ENCODE data around the gene TMEM121. TPM values are rescaled to one million over a fixed set of nuclear protein-coding genes. Genes with fewer than 3 reads are reported as not detected.
A peak's percentile ranks its signal among the peaks of the same experiment; 100 is the strongest.

Gene TMEM121
- polyA plus RNA-seq, 1 of the 3 experiments (the other 2 are of a cell fraction): 9.1 TPM

DNA sequence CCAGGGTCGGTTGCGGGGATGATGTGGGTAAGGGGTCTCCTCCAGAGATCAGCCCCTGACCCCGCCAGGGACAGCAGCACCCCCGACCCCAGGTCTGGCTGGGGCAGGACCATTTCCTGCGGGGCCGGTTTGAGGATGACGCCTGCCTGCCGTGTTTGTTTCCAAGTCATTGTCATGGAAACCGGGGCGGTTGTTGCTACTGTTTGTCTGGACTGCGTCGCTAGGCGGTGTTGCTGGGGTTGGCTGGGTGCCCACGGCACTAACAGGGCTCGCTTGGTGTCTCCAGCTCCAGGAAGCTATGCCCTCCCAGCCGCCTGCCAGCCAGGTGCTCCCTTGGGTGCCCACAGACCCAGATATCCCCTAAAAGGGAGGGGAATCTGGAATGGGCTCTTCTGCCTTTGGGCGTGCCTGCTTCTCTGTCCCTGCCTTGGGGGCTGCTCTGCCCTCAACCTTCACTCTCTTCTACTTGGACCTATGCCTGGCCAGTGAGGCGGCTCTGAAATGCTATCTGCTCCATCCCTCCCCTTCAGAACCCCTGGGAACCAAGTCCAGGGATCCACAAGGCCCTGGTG lies 44.4 kb upstream of the TMEM121 start:
- peaks cover 27% of the 10 kb centered on the region for H3F3A ChIP-seq (replicated peaks; ENCODE audit: insufficient read depth)
- H3K27ac ChIP-seq (ENCODE audit: low read depth in 2 of 2, low read length in 1 of 2): peak overlapping the region; percentile 98 to 100
- H3K36me3 ChIP-seq (replicated peaks in 1 of 2; ENCODE audit: control insufficient read depth in 1 of 2, insufficient read depth in 2 of 2, low read length in 1 of 2): peaks cover 0 to 2% of the 10 kb centered on the region in 2 experiments
- 0% methylated on average over 1 of the region's 18 CpGs for WGBS (ENCODE audit: low lambda C conversion rate)
- H3K9me2 ChIP-seq: no peaks in the 10 kb centered on the region
- peaks cover 36 to 76% of the 10 kb centered on the region in 2 experiments; a peak in 3 of 4 replicates for H3K4me1 ChIP-seq (ENCODE audit: control insufficient read depth in 1 of 2, insufficient read depth in 2 of 2, low read depth in 1 of 2, low read length in 1 of 2)
- H2AFZ ChIP-seq (ENCODE audit: low read depth): no peak overlapping the region
- H3K9ac ChIP-seq: peak overlapping the region; percentile 92
- H4K20me1 ChIP-seq (ENCODE audit: insufficient read depth): peaks cover 4% of the 10 kb centered on the region; the same call in 1 of the 2 replicates
- peak overlapping the region in 1 of 2 experiments; percentile 30; a peak in 2 of 4 replicates for H3K4me3 ChIP-seq (ENCODE audit: low read depth in 2 of 2, low read length in 1 of 2)
- H3K9me3 ChIP-seq: no peaks in the 10 kb centered on the region
- POLR2A ChIA-PET: interaction anchor here (1.0 to 2.3 kb wide), 3 partner anchors 8 to 30 kb away, joined by 3 to 14 read pairs (median 5); no protein-coding TSS in a partner anchor
- peaks cover 10% of the 10 kb centered on the region for H3K79me2 ChIP-seq (ENCODE audit: insufficient read depth)
- H3K27me3 ChIP-seq (ENCODE audit: insufficient read depth): no peaks in the 10 kb centered on the region
- CTCF ChIA-PET: interaction anchor here (0.6 to 7.2 kb wide), 20 partner anchors 8 to 318 kb away, joined by 3 to 137 read pairs (median 9); partner anchors contain the start of genes TEDC1 and TMEM121
- DNase-seq: peak; percentile 90
- H3K4me2 ChIP-seq: peak overlapping the region; percentile 82
- TF ChIP-seq CHD2 (IDR thresholded peaks at IDR 0.05; ENCODE audit: low read length, partially characterized antibody): no peak
- peak; percentile 15; the same call in 1 of the 2 replicates for TF ChIP-seq TCF12 (IDR thresholded peaks at IDR 0.05)
- no peak for TF ChIP-seq MEF2A (IDR thresholded peaks at IDR 0.05; ENCODE audit: borderline replicate concordance, low read depth)
- TF ChIP-seq TEAD4 (IDR thresholded peaks at IDR 0.05; ENCODE audit: borderline replicate concordance, insufficient read depth): no peak
- no peak for TF ChIP-seq SMC3 (IDR thresholded peaks at IDR 0.05; ENCODE audit: low read depth, low read length)
- no peak for TF ChIP-seq RCOR1 (IDR thresholded peaks at IDR 0.05; ENCODE audit: low read length)
- TF ChIP-seq GATA2 (CRISPR knock-in tag; IDR thresholded peaks at IDR 0.05): no peak
- no peak for TF ChIP-seq FOSL2 (IDR thresholded peaks at IDR 0.05; ENCODE audit: borderline replicate concordance, low read depth)
- no peak for TF ChIP-seq TAF1 (IDR thresholded peaks at IDR 0.05; ENCODE audit: borderline replicate concordance, low read depth, low read length)
- no peak for TF ChIP-seq YY1 (IDR thresholded peaks at IDR 0.05; ENCODE audit: low read depth)
- TF ChIP-seq POLR2AphosphoS5 (IDR thresholded peaks at IDR 0.05; ENCODE audit: low read depth, low read length): no peak
- TF ChIP-seq, protein P1, sequence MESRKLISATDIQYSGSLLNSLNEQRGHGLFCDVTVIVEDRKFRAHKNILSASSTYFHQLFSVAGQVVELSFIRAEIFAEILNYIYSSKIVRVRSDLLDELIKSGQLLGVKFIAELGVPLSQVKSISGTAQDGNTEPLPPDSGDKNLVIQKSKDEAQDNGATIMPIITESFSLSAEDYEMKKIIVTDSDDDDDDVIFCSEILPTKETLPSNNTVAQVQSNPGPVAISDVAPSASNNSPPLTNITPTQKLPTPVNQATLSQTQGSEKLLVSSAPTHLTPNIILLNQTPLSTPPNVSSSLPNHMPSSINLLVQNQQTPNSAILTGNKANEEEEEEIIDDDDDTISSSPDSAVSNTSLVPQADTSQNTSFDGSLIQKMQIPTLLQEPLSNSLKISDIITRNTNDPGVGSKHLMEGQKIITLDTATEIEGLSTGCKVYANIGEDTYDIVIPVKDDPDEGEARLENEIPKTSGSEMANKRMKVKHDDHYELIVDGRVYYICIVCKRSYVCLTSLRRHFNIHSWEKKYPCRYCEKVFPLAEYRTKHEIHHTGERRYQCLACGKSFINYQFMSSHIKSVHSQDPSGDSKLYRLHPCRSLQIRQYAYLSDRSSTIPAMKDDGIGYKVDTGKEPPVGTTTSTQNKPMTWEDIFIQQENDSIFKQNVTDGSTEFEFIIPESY (IDR thresholded peaks at IDR 0.05; ENCODE audit: borderline replicate concordance, low read depth): no peak
- TF ChIP-seq, protein P2, sequence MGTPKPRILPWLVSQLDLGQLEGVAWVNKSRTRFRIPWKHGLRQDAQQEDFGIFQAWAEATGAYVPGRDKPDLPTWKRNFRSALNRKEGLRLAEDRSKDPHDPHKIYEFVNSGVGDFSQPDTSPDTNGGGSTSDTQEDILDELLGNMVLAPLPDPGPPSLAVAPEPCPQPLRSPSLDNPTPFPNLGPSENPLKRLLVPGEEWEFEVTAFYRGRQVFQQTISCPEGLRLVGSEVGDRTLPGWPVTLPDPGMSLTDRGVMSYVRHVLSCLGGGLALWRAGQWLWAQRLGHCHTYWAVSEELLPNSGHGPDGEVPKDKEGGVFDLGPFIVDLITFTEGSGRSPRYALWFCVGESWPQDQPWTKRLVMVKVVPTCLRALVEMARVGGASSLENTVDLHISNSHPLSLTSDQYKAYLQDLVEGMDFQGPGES (IDR thresholded peaks at IDR 0.05; ENCODE audit: low read depth, low read length): no peak
- peak; percentile 92 for TF ChIP-seq NFIC (IDR thresholded peaks at IDR 0.05; ENCODE audit: borderline replicate concordance)
- TF ChIP-seq, protein P3, sequence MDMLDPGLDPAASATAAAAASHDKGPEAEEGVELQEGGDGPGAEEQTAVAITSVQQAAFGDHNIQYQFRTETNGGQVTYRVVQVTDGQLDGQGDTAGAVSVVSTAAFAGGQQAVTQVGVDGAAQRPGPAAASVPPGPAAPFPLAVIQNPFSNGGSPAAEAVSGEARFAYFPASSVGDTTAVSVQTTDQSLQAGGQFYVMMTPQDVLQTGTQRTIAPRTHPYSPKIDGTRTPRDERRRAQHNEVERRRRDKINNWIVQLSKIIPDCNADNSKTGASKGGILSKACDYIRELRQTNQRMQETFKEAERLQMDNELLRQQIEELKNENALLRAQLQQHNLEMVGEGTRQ (IDR thresholded peaks at IDR 0.05; ENCODE audit: borderline replicate concordance, low read depth, low read length): no peak
- TF ChIP-seq, protein P4, sequence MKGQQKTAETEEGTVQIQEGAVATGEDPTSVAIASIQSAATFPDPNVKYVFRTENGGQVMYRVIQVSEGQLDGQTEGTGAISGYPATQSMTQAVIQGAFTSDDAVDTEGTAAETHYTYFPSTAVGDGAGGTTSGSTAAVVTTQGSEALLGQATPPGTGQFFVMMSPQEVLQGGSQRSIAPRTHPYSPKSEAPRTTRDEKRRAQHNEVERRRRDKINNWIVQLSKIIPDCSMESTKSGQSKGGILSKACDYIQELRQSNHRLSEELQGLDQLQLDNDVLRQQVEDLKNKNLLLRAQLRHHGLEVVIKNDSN (IDR thresholded peaks at IDR 0.05; ENCODE audit: borderline replicate concordance, low read depth): no peak
- no peak for TF ChIP-seq EZH2phosphoT487 (IDR thresholded peaks at IDR 0.05; ENCODE audit: borderline replicate concordance, low read depth)
- peak; percentile 77; the same call in 1 of the 2 replicates for TF ChIP-seq FOXJ3 (CRISPR knock-in tag; IDR thresholded peaks at IDR 0.05)
- peak; percentile 87 for TF ChIP-seq MXI1 (IDR thresholded peaks at IDR 0.05; ENCODE audit: low read depth, low read length)
- TF ChIP-seq RFX5 (IDR thresholded peaks at IDR 0.05; ENCODE audit: low read length): no peak; the same call in 1 of the 2 replicates
- TF ChIP-seq FOXM1 (IDR thresholded peaks at IDR 0.05; ENCODE audit: low read depth): no peak
- no peak for TF ChIP-seq JUND (IDR thresholded peaks at IDR 0.05)
- TF ChIP-seq NRF1 (IDR thresholded peaks at IDR 0.05; ENCODE audit: low read depth, low read length): no peak
- no peak for TF ChIP-seq GABPA (IDR thresholded peaks at IDR 0.05; ENCODE audit: low read depth)
- TF ChIP-seq, protein P5, sequence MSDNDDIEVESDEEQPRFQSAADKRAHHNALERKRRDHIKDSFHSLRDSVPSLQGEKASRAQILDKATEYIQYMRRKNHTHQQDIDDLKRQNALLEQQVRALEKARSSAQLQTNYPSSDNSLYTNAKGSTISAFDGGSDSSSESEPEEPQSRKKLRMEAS (IDR thresholded peaks at IDR 0.05; ENCODE audit: low read depth): no peak

Data from SK-N-SH (cell line).